Stimulated activated CD4-positive, alpha-beta T cell treated with anti-CD3 and anti-CD28 coated beads, Interleukin-4, amount 100 ng/mL, for 4 hours (primary cell): ENCODE results near the gene RAD21L1.

ENCODE experiments used
- DNase-seq, 2 experiments: peaks; one replicate each; pipeline ENCODE4 v3.0.0-alpha.2; 2020

RAD21L1 gene

GRCh38 chr20:1274485-1275311 lies 48.9 kb downstream of the RAD21L1 start:
- DNase-seq, result no peak

DNA sequence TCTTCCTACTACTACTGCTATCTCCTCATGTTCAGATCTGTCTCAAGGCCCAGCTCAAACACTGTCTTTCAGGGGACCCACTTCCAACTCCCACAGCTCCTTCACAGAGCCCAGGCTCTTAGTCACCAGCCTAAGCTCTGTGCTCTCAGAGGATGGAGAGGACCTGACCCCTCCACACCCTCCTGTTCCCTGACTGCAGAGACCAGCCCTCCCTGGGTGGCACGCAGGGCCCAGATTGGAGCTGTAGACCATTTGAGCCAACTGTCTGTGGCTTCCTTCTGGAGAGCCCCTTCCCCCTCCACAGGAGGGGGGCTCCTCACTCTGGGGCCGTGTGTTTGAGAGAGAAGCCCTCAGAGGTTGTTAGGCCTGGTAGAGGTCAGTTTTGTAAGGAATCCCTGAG lies 50.1 kb downstream of the RAD21L1 start:
- no peak for DNase-seq

GRCh38 chr20:1277529-1278322 lies 51.9 kb downstream of the RAD21L1 start:
- no peak for DNase-seq

DNA sequence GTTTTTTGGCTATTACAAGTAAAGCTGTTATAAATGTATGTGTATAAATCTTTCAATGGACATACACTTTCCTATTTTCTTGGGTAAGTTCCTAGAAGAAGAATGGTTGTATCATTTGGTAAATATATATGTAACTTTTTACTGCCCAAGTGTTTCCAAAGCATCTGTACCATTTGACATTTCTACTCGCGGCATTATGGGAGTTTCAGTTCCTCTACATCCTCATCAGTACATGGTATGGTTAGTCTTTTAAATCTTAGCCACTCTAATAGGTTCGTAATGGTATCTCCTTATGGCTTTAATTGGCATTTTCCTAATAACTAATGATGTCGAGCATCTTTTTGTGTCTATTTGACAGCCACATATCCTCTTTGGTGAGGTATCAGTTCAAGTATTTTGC lies 53.1 kb downstream of the RAD21L1 start:
- DNase-seq, result no peak

DNA sequence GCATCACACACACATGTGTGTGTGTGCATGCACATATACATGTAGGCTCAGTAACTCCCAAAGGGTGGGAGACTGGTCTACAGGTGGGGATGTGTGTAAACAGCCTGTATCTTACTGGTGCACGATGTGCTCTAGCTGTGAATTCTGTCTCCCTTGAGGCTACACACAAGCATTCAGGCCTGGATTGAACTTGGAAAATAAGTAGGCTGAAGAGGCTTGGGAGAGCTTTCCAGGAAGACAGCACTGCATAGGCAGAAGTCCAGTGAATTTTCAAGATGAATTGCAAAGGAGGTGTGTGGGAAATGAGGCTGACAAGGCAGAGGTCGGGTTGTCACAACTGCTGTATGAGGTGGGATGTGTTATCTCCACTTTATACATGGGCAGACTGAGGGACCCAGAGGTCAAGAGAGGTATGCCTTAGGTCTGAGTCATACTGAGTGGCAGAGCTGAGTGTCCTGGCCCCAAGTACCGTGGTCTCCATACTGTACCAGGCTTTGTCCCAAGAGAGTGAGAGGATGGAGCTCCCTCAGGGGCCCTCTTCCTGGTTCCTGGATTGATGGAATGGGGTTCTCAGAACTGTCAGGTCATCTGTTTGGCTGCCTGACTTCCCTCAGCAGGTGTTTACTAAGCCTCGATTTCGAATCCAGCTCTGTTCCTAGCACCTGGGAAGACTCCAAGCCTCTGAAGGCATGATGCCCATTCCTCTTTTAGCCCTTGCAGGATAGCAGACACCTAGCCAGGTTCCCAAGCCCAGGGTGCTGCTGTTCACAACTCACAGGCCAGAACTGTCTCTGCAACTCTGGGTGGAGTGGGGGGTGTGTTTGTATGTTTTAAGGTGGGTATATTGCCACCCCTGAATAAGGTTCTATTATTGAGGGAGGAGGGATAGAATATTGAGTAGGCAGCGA lies 54.6 kb downstream of the RAD21L1 start:
- no peak for DNase-seq

- no peak for DNase-seq
Measured at GRCh38 chr20:1281279-1282057, 55.6 kb downstream of the RAD21L1 start.

DNA sequence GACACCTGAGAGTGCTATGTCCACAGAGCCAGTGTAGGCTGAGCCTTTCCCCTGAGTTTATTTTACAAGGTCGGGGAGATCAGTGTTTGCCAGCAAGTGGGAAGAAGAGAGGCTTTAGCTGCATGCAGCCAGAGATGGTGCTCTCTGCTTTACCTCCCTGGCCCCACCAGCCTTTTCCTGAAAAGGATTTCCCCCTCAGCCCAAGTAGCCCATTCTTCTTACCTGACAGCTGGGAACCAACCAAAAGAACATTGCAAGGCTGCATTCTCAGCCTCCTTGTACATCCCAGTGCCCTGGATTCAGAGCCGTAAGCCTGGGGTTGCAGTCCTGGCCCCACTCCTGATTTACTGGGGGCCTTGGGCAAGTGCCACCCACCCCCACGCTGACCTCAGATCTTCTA lies 57.1 kb downstream of the RAD21L1 start:
- no peak for DNase-seq

GRCh38 chr20:1283522-1284510 lies 58.0 kb downstream of the RAD21L1 start:
- no peak for DNase-seq

DNA sequence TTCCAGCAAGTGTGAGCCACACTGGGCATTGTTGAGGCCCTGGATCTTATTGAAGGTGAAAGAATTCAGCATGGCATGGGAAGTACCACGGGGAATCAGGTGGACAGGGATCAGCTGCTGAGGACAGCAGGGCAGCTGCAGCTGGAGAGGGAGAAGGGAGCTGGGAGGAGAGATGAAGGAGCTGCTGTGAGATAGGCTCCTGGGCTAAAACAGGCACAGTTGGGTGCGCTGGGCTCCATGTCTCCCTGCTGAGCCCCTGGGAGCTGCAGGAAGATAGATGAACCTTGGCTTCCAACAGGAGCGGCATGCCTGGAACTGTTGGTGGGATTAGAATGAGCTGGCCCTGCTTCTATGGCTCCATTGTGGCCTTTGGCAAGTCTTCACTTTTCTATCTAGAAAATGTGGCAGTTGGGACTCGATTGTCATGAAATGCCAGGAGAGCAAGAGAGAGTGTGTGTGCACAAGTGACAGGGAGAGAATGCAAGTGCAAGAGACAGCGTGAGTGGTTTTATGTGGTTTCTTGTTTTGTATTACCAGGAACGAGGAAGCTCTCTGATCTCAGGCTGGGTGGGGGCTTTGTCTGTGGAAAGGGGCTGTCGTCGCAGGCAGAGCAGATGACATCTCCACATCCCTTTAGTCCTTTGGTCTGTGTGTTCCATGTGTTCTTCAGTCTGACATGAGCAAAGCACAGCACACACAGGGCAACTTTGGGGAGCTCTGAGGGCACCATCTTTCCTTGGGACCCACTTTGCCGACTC lies 60.6 kb downstream of the RAD21L1 start:
- DNase-seq, result peak in 1 of 2 experiments; percentile 31

GRCh38 chr20:1287306-1287705 lies 61.5 kb downstream of the RAD21L1 start:
- DNase-seq, result no peak

- DNase-seq, result no peak
Measured at GRCh38 chr20:1287787-1288569, 62.1 kb downstream of the RAD21L1 start.

- no peak for DNase-seq
Measured at GRCh38 chr20:1291191-1291741, 65.4 kb downstream of the RAD21L1 start.

DNA sequence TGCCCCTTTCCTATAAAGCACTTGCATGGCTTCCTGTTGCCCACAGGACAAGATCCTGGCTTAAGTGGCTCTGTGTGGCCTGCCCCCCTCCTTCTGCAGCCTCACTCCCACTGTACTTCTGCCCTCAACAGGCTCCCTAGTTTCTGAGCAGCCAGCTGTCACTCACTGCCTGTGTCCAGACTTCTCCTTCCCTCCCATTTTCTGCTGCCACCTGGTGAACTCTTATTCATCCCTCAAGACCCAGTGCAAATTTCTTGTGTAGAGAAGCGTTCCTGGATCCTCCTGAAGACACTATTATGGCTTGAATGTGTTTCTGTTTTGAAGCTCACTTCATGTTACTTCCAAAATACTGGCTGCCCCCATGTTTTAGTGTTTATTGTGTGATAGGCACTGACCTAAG lies 66.8 kb downstream of the RAD21L1 start:
- no peak for DNase-seq

- DNase-seq, result no peak
Measured at GRCh38 chr20:1293641-1294379, 68.0 kb downstream of the RAD21L1 start.

DNA sequence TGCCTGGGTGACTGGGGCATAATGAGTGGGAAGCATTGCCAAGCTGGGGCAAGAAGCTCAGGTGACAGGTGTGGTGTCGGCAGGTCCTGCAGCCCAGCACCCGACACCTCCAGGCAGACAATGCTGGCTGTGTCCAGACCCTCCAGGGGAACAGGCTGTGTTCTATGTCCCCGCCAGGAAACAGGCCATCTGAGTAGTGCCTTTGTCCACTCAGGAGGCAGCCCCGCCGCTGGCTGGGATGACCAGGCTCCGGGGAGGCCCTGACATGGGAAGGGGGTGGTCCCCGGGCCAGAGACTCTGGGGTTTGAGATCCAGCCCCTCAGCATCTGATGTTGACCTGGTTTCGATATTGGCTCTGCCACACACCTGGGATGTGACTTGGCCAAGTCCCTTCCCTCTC lies 68.7 kb downstream of the RAD21L1 start:
- no peak for DNase-seq

GRCh38 chr20:1295276-1295930 lies 69.6 kb downstream of the RAD21L1 start:
- no peak for DNase-seq

DNA sequence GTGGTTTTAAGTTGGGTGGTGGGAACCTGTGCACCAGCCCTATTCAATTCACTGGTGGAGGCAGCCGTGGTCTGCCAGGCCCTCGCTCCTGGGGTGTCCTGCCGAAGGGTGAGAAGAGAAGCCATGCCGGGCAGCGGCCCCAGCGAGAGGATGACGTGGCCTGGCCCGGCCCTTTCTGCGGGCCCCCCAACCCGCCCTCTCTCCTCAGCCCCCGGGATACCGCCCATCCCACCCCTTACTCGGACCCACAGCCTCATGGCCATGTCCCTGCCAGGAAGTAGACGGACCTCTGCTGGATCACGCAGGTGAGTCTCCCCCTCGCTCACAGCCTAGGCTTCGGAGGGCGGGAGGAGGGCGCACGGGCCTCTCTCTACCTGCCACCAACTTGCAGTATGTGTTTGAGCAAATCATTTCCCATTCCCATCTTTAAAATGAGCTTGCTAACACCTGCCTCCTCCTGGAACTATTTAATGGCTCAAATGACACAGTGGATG lies 70.3 kb downstream of the RAD21L1 start:
- DNase-seq, result no peak

DNA sequence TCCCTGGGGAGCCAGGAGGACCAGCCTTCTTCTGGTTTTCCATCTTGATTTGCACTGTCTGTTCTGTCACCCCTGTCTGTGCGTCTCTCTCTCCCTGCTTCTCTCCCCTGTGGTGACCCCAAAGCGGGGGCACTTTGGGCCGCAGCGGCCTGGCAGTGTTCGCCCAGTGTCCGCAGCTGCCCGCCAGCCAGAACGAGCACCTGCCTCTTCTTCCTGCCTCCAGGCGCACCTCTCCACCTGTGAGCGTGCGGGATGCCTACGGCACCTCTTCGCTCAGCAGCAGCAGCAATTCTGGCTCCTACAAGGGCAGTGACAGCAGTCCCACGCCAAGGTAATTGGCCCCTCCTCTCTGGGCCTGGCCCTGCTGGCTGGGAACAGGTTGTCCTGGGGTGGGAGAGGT lies 71.1 kb downstream of the RAD21L1 start:
- DNase-seq, result no peak
